Measurements from ENCODE around the gene WNT5A.

Gene WNT5A

DNA sequence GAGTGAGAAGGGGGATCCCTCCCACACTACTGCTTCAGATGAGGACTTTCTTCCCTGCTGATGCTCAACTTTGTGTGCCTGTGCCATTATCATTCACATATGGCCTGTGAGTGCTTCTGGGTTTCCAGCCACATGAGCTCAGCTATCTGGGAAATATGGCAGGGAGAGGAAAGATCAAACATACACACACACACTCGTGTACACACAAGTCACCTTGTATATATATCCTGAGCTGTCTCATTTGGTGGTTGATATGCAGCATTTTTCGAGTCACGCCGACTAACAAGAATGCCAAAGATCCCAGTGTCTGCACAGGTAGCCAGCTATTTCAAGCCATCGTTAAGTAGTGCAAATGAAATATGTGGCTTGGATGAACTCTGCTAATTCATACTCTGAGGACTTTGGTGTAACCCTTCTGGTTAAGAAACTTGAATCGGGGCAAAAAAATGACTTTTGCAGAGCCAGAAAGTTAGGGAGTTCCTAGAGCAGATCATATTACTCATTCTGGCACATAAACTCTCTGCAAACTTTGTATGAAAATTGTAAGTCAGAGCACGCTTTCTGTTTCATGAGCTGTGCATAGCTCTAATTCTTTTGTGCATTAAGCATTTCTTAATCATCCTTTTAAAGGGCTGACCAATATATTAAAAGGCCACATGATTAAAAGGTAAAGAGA is 24.9 kb upstream of the WNT5A start:
- TF ChIP-seq RAD21 (IDR thresholded peaks at IDR 0.05; ENCODE audit: low read depth) (no peak), YY1 (IDR thresholded peaks at IDR 0.05; ENCODE audit: low read depth) (no peak), CEBPB (IDR thresholded peaks at IDR 0.05) (no peak), EP300 (IDR thresholded peaks at IDR 0.05; ENCODE audit: borderline replicate concordance) (no peak), ZBTB7A (IDR thresholded peaks at IDR 0.05; ENCODE audit: low read depth) (no peak), TEAD4 (IDR thresholded peaks at IDR 0.05) (no peak), NFIC (IDR thresholded peaks at IDR 0.05) (no peak), CREB1 (IDR thresholded peaks at IDR 0.05; ENCODE audit: low read depth) (no peak), TAF1 (IDR thresholded peaks at IDR 0.05; ENCODE audit: low read depth) (no peak), EGR1 (IDR thresholded peaks at IDR 0.05) (no peak), FOXM1 (IDR thresholded peaks at IDR 0.05; ENCODE audit: borderline replicate concordance, low read depth) (no peak)
- TF ChIP-seq, protein P1, sequence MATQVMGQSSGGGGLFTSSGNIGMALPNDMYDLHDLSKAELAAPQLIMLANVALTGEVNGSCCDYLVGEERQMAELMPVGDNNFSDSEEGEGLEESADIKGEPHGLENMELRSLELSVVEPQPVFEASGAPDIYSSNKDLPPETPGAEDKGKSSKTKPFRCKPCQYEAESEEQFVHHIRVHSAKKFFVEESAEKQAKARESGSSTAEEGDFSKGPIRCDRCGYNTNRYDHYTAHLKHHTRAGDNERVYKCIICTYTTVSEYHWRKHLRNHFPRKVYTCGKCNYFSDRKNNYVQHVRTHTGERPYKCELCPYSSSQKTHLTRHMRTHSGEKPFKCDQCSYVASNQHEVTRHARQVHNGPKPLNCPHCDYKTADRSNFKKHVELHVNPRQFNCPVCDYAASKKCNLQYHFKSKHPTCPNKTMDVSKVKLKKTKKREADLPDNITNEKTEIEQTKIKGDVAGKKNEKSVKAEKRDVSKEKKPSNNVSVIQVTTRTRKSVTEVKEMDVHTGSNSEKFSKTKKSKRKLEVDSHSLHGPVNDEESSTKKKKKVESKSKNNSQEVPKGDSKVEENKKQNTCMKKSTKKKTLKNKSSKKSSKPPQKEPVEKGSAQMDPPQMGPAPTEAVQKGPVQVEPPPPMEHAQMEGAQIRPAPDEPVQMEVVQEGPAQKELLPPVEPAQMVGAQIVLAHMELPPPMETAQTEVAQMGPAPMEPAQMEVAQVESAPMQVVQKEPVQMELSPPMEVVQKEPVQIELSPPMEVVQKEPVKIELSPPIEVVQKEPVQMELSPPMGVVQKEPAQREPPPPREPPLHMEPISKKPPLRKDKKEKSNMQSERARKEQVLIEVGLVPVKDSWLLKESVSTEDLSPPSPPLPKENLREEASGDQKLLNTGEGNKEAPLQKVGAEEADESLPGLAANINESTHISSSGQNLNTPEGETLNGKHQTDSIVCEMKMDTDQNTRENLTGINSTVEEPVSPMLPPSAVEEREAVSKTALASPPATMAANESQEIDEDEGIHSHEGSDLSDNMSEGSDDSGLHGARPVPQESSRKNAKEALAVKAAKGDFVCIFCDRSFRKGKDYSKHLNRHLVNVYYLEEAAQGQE (IDR thresholded peaks at IDR 0.05; ENCODE audit: low read depth), result no peak

DNA sequence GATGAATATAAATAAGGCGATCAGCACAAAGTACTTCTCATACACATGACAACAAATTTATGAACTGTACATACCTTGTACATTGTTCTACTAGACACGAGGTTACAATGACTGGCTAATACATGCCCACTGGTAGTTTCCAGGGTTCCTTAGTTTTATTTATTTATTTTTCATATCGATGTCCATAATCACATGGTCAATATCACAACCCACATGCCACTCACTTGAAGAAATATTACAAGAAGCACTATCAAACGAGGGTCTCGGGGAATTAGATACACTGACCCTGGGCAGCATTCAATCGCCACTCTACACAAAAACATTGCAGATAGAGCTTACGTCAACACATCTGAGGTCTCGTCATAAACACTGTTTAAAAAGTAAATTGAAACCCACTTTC is 21.2 kb upstream of the WNT5A start:
- TF ChIP-seq, protein P1 (IDR thresholded peaks at IDR 0.05; ENCODE audit: low read depth), result no peak
- no peak for TF ChIP-seq CEBPB (IDR thresholded peaks at IDR 0.05)
- TF ChIP-seq RAD21 (IDR thresholded peaks at IDR 0.05; ENCODE audit: low read depth), result no peak

DNA sequence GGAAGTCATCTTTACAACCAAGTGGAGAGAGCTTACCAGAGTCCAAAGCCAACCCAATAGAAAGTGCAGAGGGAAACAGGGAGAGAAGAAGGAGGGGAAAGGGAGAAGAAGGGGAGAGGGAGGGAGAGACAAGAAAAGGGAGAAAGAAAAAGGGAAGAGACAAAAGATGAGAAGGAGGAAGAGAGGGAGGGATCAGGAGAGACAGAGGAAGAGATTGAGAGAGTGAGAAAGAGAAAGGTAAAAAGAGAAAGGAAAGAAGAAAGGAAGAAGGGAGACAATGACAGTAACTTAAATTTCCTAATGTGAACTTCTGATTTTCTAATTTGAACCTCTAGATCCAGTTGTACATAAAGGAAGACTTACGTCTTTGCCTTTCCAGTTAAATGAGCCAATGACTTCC is 20.7 kb upstream of the WNT5A start:
- TF ChIP-seq TEAD4 (IDR thresholded peaks at IDR 0.05) (no peak), TAF1 (IDR thresholded peaks at IDR 0.05; ENCODE audit: low read depth) (no peak), CREB1 (IDR thresholded peaks at IDR 0.05; ENCODE audit: low read depth) (no peak), FOXM1 (IDR thresholded peaks at IDR 0.05; ENCODE audit: borderline replicate concordance, low read depth) (no peak), CEBPB (IDR thresholded peaks at IDR 0.05) (no peak), EGR1 (IDR thresholded peaks at IDR 0.05) (no peak), EP300 (IDR thresholded peaks at IDR 0.05; ENCODE audit: borderline replicate concordance) (no peak), RAD21 (IDR thresholded peaks at IDR 0.05; ENCODE audit: low read depth) (no peak)
- TF ChIP-seq, protein P2, sequence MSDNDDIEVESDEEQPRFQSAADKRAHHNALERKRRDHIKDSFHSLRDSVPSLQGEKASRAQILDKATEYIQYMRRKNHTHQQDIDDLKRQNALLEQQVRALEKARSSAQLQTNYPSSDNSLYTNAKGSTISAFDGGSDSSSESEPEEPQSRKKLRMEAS (IDR thresholded peaks at IDR 0.05), result no peak
- TF ChIP-seq, protein P1 (IDR thresholded peaks at IDR 0.05; ENCODE audit: low read depth), result no peak

DNA sequence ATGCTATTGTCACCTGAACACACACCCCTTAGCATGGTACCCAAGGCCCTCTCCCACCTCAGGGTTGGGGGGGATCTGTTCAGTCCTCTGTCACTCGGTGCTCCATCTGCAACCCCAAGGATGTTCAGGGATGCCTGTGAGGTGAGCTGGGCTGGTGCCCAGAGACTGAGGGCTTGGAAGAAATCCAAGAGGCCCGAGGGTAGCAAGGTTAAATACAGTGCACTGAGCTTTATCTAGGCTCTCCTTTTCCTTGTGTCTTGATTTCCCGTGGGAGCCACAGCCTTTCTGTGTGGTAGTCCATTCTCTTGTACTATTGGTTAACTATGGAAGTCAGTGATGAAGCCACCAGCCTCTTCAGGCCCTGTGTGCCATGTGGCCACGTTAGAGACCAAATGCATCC is 18.7 kb upstream of the WNT5A start:
- TF ChIP-seq RAD21 (IDR thresholded peaks at IDR 0.05; ENCODE audit: low read depth), result no peak
- TF ChIP-seq TAF1 (IDR thresholded peaks at IDR 0.05; ENCODE audit: low read depth), result no peak
- TF ChIP-seq EGR1 (IDR thresholded peaks at IDR 0.05), result no peak
- TF ChIP-seq, protein P2 (IDR thresholded peaks at IDR 0.05), result no peak
- TF ChIP-seq NFIC (IDR thresholded peaks at IDR 0.05), result no peak
- no peak for TF ChIP-seq TEAD4 (IDR thresholded peaks at IDR 0.05)
- no peak for TF ChIP-seq TCF12 (IDR thresholded peaks at IDR 0.05; ENCODE audit: low read depth)
- TF ChIP-seq CEBPB (IDR thresholded peaks at IDR 0.05), result no peak
- TF ChIP-seq, protein P3, sequence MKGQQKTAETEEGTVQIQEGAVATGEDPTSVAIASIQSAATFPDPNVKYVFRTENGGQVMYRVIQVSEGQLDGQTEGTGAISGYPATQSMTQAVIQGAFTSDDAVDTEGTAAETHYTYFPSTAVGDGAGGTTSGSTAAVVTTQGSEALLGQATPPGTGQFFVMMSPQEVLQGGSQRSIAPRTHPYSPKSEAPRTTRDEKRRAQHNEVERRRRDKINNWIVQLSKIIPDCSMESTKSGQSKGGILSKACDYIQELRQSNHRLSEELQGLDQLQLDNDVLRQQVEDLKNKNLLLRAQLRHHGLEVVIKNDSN (IDR thresholded peaks at IDR 0.05), result no peak
- TF ChIP-seq CREB1 (IDR thresholded peaks at IDR 0.05; ENCODE audit: low read depth), result no peak
- TF ChIP-seq FOXM1 (IDR thresholded peaks at IDR 0.05; ENCODE audit: borderline replicate concordance, low read depth), result no peak
- TF ChIP-seq, protein P1 (IDR thresholded peaks at IDR 0.05; ENCODE audit: low read depth), result no peak
- no peak for TF ChIP-seq EP300 (IDR thresholded peaks at IDR 0.05; ENCODE audit: borderline replicate concordance)
- no peak for TF ChIP-seq ZBTB7A (IDR thresholded peaks at IDR 0.05; ENCODE audit: low read depth)
- no peak for TF ChIP-seq YY1 (IDR thresholded peaks at IDR 0.05; ENCODE audit: low read depth)

Data from Ishikawa (cell line).